ENCODE measurements around the gene HOXA7.

Gene HOXA7

DNA sequence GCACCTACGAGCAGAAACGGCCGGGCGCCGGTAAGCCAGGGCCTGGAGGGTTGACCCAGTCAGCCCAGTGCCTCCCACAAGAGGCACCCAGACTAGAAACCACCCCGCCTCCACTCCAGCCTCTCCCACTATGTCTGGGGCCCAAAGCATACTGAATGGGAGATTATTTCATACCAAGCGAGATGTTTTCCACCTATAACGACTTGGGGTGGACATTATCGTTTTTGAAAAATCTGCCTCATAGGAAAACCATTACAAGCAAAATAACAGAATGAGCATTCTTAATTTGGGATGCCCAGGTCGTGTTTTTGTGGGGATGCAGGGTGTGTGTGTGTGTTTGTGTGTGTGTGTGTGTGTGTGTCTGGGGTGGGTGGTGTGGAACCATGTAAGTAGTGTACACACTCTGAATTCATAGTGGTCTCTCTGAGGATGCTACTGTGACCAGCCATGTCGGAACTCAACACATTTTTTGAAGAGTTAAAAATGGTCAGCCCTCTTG, 10.5 kb downstream of the HOXA7 start:
- DNase-seq = no peak

DNA sequence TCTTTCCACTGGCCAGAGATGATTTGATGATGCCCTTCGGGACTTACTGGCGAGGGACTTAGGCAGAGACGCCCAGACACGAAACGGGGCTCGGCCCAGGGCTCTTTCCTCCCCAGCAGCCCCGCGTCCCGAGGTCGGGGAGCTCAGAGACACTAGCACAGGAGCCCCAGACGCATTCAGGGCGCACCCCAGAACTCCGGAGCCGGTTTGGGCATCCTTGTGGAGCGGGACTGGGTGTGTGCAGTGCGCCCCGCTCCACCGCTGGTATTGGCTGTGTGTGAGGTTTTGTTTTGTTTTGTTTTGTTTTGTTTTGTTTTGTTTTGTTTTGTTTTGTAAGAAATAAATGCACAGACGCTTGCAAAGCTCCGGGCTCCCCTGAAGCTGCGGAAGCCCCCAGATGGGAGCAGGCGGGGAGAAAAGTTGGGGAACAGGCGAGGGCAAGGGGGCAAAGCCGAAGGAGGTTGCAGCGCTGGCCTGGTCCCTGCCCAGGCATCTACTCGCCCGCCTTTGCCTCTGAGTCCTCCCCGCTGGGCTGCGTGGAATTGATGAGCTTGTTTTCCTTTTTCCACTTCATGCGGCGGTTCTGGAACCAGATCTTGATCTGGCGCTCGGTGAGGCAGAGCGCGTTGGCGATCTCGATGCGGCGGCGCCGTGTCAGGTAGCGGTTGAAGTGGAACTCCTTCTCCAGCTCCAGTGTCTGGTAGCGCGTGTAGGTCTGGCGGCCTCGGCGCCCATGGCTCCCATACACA, 11.1 kb downstream of the HOXA7 start:
- DNase-seq = no peak

DNA sequence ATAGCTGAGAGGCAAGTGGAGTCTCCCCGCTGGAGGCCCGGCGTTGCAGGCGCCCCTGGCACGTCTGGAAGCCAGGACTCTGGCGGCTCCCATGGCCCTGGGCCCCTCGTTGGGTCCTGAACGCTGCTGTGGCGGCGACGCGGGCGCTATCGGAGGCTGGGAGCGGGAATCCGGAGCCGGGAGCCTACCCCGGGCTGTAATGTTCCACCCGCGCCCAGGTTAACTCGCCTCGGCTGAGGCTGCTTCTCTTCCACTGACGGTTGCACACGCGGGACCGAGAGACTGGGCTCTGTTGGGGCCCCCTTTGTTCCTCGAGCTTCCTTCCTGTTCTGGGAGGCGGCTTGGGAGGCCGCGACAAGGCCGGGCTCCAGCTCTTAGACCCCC, 11.7 kb downstream of the HOXA7 start:
- DNase-seq = no peak

DNA sequence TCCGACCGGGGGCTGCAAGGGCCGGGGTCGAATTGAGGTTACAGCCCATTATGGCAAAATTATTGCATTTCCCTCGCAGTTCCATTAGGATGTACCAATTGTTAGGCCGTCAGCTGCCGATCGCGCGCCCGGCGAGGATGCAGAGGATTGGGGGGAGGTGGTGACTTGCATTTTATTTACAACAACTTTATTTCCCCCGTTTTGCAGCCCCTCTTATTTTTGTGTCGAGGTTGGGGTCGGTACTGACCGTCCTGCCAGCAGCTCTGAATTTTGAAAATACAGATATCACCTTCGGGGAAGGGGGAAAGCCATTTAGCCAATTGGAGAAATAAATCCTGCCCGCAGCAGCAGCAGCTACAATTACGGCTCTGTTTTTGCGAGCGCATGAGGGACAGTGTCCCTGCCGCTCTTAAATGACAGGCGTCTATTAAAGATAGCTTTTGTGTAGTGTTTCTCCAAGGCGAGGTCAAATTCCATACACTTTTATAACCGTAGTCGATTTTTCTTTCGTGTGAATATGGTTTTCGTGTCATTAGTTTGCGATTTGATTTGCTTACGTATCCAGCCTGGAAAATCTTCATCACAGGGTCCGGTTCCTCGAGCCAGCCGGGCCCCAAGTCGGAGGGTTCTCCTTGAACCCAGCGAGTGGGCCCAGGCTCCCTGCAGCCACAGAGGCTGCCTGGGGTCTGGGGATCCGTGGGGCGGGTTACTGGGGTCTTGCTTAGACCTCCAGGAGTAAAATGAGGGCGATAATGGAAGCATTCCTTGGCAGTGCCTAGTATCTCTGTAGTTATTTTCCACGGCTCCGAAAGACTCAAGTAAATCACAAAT, 12.3 kb downstream of the HOXA7 start:
- no peak for DNase-seq

DNA sequence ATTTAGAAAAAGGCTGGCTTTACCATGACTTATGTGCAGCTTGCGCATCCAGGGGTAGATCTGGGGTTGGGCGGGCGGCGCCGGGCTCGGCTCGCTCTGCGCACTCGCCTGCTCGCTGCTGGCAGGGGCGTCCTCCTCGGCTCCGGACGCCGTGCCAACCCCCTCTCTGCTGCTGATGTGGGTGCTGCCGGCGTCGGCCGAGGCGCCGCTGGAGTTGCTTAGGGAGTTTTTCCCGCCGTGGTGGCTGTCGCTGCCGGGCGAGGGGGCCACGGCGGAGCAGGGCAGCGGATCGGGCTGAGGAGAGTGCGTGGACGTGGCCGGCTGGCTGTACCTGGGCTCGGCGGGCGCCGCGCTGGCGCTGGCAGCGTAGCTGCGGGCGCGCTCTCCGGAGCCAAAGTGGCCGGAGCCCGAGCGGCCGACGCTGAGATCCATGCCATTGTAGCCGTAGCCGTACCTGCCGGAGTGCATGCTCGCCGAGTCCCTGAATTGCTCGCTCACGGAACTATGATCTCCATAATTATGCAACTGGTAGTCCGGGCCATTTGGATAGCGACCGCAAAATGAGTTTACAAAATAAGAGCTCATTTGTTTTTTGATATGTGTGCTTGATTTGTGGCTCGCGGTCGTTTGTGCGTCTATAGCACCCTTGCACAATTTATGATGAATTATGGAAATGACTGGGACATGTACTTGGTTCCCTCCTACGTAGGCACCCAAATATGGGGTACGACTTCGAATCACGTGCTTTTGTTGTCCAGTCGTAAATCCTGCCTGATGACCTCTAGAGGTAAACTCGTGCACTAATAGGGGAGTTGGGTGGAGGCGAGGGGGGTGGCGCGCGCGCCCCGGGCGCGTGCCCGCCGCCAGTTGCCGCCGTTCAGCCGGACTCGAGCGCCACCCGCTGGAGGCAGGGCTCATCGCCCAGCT, 13.2 kb downstream of the HOXA7 start, which contains the start of gene HOXA5:
HOXA5 (minus strand) TSS at position 659 of the 927 bp plus-strand sequence; CDS start at position 585, 74 bp downstream.
- peak; percentile 76 for DNase-seq

DNA sequence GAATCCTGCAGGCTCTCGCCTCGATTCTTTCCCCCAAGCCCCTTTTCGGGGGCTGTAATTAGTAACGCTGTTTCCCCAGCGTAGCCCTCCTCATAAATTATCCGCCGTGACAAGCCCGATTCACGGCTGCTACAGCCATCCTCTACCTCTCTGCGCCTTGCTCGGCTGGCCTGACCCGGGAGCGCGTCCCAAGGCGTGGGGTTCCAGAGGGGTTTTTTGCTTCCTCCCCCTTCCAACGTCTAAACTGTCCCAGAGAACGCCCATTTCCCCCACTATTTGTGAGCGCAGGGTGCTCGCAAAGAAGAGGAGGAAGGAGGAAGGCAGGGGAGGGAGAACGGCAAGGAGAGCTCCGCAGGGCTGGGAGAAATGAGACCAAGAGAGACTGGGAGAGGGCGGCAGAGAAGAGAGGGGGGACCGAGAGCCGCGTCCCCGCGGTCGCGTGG, 13.9 kb downstream of the HOXA7 start:
- DNase-seq = no peak

DNA sequence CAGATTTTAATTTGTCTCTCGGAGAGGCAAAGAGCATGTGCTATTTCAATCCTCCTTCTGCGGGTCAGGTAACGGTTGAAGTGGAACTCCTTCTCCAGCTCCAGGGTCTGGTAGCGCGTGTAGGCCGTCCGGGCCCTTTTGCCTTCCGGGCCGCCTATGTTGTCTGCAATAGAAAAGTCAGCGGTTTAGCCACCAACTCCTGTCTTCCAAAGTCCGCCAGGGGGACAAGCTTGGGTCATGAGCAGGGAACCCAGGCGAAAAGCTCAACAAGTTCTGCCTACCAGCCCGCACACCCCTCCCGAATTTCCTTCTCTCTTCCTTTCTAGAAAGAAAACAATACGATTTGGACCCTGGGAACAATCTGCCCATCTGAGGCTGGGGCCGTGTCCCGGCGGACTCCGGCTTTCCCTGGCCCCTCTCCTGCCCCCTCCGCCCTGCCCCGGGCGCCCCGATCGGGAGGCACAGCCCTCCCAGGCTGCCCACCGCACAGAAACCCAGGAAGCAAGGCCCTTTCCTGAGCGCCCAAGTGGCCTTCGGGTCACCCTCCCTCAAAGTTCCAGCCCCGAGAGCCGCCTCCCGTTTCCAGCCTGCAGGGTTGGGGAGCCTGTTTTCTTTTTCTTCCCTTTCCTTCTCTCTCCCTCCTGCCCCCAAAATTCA, 14.4 kb downstream of the HOXA7 start:
- no peak for DNase-seq

DNA sequence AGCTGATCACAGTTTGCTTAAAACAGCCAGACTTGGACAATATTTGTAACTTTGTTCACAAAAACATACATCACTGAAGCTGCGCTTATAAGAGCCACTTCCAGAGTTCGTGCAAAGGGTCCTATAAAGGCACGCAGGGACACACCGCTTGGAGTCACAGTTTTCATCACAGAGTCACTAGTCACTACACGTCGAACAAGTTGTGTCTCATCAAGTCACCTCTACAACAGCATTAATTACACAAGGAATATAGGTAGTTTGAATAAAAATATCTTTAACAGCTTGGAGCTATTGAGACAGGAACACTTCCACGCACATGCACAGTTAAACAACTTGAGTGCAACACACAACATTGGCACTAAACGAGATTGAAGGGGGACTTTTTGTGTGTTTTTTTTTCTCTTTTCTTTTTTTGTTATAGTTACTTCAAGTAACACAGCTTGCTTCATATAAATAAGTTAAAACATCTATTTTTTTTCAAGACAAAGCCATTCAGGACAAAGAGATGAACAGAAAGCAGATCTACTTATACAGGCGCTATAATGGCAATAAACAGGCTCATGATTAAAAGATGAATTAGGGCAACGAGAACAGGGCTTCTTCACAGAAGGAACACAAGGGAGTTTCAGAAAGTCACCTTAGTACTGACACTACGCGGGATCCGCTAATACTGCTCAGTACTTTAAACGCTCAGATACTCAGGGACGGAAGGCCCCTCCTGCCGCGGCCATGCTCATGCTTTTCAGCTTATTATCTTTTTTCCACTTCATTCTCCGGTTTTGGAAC, 15.1 kb downstream of the HOXA7 start:
- no peak for DNase-seq

DNA sequence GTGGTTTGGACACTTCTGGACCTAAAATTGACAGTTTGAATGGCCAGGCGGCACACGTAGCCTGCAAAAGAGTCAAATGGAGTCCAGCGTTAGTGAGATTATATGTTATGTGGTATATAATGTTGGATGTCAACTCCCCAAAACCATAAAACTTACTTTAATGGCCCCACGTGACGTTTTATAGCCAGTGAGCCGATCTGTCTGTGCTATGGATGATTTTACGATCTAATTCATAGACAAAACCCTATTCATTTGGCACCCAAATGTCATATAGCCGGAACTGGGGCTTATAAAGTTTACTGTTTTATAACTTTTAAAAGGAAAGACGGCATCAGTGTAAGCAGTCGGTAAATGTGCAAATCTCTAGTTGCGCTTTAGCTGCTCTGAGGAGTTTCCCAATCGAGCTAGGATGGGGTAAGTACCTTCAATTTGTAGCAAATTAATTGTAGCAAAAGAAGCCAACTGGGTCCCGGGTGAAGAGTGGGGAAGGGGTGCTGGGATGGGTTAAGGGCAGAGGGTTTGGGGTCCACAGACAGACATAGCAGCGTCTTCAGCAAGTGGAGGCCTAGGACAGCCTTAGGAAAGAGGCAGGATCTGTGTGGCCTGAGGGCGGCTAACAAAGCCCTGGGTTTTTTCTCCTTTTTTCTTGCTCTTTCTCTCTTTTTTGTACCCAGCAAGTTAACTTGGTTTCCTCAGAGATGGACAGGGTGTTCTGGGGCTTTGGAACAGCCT, 16.2 kb downstream of the HOXA7 start:
- DNase-seq = no peak

DNA sequence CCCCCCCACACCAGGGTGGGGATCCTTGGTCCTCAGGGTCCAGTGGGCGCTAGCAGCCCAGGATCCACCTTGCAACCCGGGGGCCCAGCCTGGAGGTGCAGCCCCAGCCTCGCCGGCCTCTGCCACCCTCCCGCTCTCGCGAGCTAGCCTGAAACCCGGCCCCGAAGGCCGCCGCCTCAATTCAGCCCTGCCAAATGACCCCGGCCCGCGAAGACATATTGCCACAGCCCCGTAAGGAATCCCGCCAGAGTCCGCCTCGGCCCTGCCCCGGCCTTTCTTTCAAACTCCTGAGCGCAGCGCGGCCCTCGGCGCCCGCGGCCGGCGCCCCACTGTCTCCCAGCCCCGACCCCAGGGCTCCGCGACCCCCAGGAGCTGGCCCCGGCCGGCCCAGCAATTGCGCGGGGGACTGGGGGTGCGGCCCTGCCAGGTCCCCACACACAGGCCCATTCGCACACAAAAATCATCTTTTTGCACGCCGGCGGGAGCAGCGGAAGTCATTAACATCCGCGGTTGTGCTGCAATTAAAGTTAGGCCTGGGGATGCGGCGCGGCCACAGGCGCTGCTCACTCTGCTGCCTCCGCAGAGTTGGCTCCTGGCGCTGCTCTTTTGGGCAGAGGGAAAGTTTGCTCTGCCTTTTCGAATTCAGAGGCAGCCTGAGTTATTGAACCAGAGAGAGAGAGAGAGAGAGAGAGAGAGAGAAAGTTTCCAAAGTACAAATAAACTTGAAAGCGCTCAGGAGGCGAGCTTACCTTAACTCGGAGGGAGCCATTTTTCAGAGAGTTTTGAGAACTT, 16.9 kb downstream of the HOXA7 start:
- DNase-seq = no peak

DNA sequence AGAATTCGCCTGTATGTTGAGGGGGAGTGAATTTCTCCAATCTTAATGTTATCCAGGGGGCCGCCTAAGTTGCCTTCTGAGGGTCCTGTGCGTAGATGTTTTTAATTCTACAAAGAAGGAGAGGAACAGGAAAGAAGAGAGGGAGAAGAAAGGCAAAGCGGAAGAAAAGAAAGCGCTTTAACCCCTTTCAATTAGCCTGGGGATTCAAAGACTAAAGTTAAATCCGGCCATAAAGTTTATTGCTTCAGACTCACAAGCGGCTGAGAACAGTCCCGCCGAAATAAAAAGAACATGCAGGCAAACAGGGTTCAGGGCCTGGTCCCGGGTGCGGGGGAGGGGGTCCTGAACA, 17.5 kb downstream of the HOXA7 start:
- DNase-seq = no peak

DNA sequence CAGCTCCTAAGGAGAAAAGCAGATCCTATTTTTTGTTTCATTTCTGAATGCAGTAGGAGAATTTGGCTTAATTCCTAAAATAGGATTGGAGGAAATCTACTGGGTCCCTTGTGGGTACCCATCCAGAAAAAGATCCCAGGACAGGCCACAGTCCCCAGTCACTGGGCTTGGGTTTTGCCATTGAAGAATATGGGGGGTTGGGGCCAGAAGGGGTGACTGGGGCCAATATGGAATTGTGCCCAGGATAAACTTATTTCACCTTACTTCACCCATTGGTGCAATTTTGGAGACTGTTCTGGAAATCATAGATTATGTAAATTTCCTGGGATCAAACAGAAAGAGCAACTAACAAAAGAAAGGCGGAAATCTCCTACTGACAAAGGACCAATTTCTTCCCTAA, 18.0 kb downstream of the HOXA7 start:
- DNase-seq = no peak

DNA sequence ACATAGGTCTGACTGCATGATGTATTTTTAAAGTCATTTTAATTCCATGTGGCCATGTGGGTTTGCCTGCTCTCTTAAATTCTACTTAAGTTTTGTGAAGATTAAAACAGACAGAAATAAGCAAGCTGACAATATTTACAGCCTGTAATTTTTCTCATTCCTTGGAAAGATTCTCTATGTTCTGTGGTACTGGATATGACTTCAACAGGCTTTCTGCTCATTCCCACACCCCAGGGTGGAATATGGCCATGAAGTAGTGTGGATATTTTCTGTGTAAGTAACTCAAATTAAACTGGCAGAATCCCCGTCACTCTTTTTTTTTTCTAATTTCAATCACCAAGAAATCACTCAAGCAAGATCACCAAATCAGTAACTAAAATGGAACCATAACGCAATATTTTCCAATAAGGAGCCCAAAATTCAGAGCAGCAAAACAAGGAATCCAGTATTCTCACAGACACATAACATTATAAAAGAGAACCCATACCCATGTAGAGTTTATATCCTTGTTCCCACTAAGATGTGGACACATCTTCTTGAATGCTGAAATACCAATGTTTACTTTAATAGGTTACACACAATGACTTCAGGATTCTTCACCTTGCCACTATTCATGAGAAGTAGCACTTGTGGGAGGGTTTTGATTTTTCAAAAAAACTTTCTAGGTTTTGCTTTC, 18.7 kb downstream of the HOXA7 start:
- no peak for DNase-seq

DNA sequence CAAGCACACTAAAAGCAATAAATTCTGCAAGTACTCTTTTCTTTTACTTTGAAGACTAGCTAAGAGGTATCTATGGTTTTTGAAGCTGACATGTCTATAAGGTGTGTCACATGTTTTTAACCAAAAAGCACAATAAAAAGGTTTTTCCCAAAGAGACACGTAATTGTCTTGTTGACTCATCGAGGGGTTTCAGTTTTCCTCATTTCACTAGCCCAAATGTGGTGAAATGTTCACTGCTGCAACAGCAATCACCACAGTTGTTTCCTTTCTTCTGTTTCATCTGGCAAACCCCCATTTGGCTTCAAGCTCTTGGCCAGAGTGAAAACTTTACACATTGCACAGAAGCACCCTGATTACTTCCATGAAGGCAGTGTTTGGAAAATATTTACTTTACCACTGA, 22.1 kb downstream of the HOXA7 start:
- peak; percentile 5 for DNase-seq

DNA sequence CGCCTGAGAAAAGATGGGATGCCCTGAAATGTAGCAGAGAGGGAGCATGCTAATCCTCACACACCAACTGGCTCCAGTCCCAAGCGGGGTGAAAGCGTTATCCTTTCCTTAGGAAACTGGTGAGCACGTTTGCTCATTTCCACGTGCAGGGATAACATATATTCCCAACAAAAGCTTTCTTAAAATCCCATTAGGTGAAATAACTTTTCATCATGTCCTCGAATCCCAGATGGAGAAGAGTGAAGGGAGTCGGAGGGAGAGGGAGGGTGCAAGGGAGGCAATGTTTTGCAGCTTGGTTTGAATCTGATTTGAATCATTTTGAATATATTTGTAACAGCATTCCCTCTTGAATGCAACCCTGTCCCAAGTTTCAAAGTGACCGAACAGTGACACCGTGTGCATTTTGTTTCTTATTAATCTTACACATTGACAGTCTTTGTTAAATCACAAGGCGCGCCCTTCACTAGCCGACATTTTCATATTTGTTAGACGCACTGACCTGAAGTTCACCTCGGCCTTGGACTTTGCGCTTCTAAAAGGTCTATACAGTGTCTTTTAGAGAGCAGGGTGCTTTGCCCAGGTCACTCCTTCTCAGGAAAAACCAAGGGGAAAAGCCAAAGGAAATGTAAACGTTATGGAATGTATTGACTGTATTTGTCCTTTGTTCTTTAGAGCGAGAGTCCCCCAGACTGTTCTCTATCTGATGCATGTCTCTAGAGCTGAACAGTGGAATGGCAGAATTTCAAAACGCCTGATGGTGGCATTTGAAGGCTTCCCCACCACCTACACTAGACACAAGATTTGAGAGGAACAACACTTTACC, 22.9 kb downstream of the HOXA7 start:
- no peak for DNase-seq

DNA sequence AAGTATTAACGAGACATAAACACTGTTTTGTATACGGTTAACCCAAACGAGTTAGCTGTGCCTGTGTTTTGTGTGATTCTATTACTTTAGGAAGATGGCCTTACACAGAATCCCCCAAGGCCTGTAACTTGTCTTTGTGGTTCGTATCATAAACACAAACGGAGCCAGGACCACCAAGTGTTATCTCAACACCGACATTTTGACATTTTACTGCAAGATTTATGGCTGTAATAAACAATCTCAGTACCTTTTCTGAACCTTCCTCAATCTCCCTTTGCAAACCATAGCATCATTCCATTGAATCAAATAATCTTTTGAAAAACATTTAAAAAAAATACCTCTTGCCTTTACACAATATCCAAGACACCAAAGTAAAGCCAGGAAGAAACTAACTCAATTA, 23.5 kb downstream of the HOXA7 start:
- DNase-seq = no peak

DNA sequence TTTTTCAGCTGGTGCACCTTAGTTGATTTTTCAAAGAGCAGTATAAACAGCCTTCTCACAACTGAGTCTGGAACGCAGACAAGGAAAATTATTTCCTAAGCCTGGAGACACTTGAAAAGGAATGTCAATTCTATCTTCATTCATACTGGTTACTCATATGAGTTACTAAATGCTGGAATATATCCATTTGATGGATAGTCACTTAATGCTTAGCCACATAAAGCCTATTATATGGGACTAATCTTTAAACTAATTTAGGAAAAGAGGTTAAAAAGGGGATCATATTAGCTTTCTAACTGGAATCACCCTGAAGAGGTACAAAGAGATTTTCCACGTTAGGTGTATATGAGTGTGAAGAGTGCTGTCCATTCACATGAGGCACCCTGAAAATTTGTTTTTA, 24.3 kb downstream of the HOXA7 start:
- no peak for DNase-seq

DNA sequence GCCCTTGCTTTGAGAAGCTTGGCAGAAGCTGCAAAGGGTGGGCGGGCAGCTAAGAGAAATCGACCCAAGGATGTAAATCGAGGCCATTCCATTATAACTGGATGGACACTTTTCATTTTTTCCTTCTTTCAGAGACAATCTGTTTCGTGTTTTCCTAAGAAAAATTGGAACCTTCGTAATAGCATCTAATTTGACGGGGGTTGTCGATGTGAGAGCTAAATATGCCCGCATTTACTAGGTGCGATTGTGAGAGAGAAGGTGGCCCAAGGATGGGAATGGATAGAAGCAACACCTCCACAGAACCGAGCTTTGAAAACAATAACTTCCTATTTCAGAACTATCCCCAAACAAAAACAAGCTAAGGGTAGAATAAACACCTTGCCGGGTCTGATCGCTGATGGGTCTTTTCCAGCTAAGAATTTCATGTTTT, 25.1 kb downstream of the HOXA7 start:
- no peak for DNase-seq
